GM12878 (cell line): ENCODE measurements around the gene PAIP2. TPM values are rescaled to one million over a fixed set of nuclear protein-coding genes. Genes with fewer than 3 reads are reported as not detected.

ENCODE experiments used
- ATAC-seq: fragments of 200-7000 bp; cut with Tn5 transposase; 3 replicates; pipeline ENCODE4 v1.9.1; 2020; ENCODE audit warnings: mild to moderate bottlenecking, moderate library complexity
- BruUV-seq: library from RNA; stranded (reverse); fragments of 400-500 nt; replicated peaks from 2 replicates; lab custom pipeline; 2021; lab: Mats Ljungman, UMichigan
- CTCF ChIA-PET: fragments of 300-600 bp; sonication (Branson Sonifier 250); formaldehyde crosslinking; extraction: SDS; loops from one replicate; lab custom pipeline; 2021; ENCODE audit warnings: inconsistent platforms; lab: Yijun Ruan, JAX
- POLR2A ChIA-PET: fragments of 350-600 bp; formaldehyde crosslinking; extraction: SDS; loops from one replicate; lab custom pipeline; 2021; ENCODE audit warnings: inconsistent platforms; lab: Charles Lee
- RAD21 ChIA-PET: fragments of 300-600 bp; sonication (Branson Sonifier 250); formaldehyde crosslinking; loops from one replicate; lab custom pipeline; 2023; ENCODE audit warnings: antibody characterized with exemption; ENCODE audit not compliant: unreplicated experiment; lab: Charles Lee
- SMC1A ChIA-PET: fragments of 300-600 bp; sonication (Branson Sonifier 250); formaldehyde crosslinking; loops from one replicate; lab custom pipeline; 2023; ENCODE audit not compliant: unreplicated experiment, uncharacterized antibody; lab: Charles Lee
- DNase-seq: peaks from one replicate; pipeline ENCODE4 v3.0.0-alpha.2; 2011; ENCODE audit warnings: low read depth, low spot score
- FAIRE-seq: peaks from 3 replicates; lab custom pipeline; 2011; peaks lifted over from hg19 to GRCh38; lab: Jason Lieb, UNC
- H2AFZ ChIP-seq: 2 replicates; pipeline ENCODE4 v1.6.0; 2011; ENCODE audit warnings: low read depth, low read length, control low read depth; ENCODE audit not compliant: control insufficient read depth
- H3K27ac ChIP-seq: 2 replicates; pipeline ENCODE4 v1.5.1; 2011; ENCODE audit warnings: control low read depth; ENCODE audit not compliant: control insufficient read depth, insufficient read depth
- H3K27me3 ChIP-seq, 2 experiments: replicated peaks in 1 of 2; 2 replicates each; pipeline versions ENCODE4 v1.6.0 to v1.6.1; 2011; ENCODE audit warnings: low read length in 1 of 2; ENCODE audit not compliant: control insufficient read depth in 2 of 2, insufficient read depth in 2 of 2
- H3K36me3 ChIP-seq, 2 experiments: 2 replicates each; pipeline ENCODE4 v1.5.1; 2011; ENCODE audit warnings: low read length in 1 of 2; ENCODE audit not compliant: control insufficient read depth in 2 of 2, insufficient read depth in 2 of 2
- H3K4me1 ChIP-seq: 2 replicates; pipeline ENCODE4 v1.6.1; 2011; ENCODE audit warnings: mild to moderate bottlenecking, low read length, moderate library complexity, mixed read lengths; ENCODE audit not compliant: control insufficient read depth, insufficient read depth
- H3K4me2 ChIP-seq: 2 replicates; pipeline ENCODE4 v1.6.0; 2011; ENCODE audit warnings: control low read depth; ENCODE audit not compliant: control insufficient read depth, insufficient read depth
- H3K4me3 ChIP-seq: fragments of 200-600 bp; sonication (generic); 2 replicates; pipeline ENCODE4 v1.5.1; 2016
- H3K79me2 ChIP-seq: 2 replicates; pipeline ENCODE4 v1.6.0; 2011; ENCODE audit warnings: low read length; ENCODE audit not compliant: control insufficient read depth, insufficient read depth
- H3K9ac ChIP-seq: 2 replicates; pipeline ENCODE4 v1.8.0; 2011; ENCODE audit warnings: low read length, control low read depth, mixed read lengths; ENCODE audit not compliant: control insufficient read depth, insufficient read depth
- H3K9me3 ChIP-seq: replicated peaks from 3 replicates; pipeline ENCODE4 v1.5.1; 2011; ENCODE audit warnings: mild to moderate bottlenecking, low read length; ENCODE audit not compliant: control insufficient read depth, insufficient read depth
- H4K20me1 ChIP-seq: 2 replicates; pipeline ENCODE4 v1.6.0; 2011; ENCODE audit not compliant: control insufficient read depth, insufficient read depth
- BHLHE40 ChIP-seq, 2 experiments: fragments of 450-650 bp in 1 of 2; IDR thresholded peaks; 2 replicates each; pipeline ENCODE4 v1.6.1; 2011 to 2017; ENCODE audit warnings: low read depth in 2 of 2, borderline replicate concordance in 1 of 2, improper control_type of control experiment in 1 of 2, low read length in 1 of 2, mild to moderate bottlenecking in 1 of 2
- CBFB ChIP-seq: IDR thresholded peaks from 2 replicates; pipeline ENCODE4 v1.6.1; 2016; ENCODE audit warnings: antibody characterized with exemption, low read depth
- CHD4 ChIP-seq: fragments of 200-600 bp; sonication (generic); IDR thresholded peaks from 2 replicates; pipeline ENCODE4 v1.6.1; 2016; ENCODE audit warnings: mild to moderate bottlenecking
- HCFC1 ChIP-seq: fragments of 150-350 bp; IDR thresholded peaks from 2 replicates; pipeline ENCODE4 v1.6.1; 2014; ENCODE audit warnings: low read length
- IRF4 ChIP-seq: IDR thresholded peaks from 2 replicates; pipeline ENCODE4 v1.6.1; 2011; ENCODE audit warnings: low read depth, low read length
- JUNB ChIP-seq: IDR thresholded peaks from 2 replicates; pipeline ENCODE4 v1.6.1; 2016; ENCODE audit warnings: antibody characterized with exemption, mild to moderate bottlenecking
- MEF2B ChIP-seq: fragments of 450-650 bp; IDR thresholded peaks from 2 replicates; pipeline ENCODE4 v1.6.1; 2018; ENCODE audit warnings: mild to moderate bottlenecking, moderate library complexity; ENCODE audit not compliant: partially characterized antibody, poor library complexity, severe bottlenecking
- NBN ChIP-seq: fragments of 450-650 bp; IDR thresholded peaks from 2 replicates; pipeline ENCODE4 v1.6.1; 2016
- NR2C1 ChIP-seq: fragments of 450-650 bp; IDR thresholded peaks from 2 replicates; pipeline ENCODE4 v1.6.1; 2017; ENCODE audit warnings: antibody characterized with exemption, mild to moderate bottlenecking, moderate library complexity
- NRF1 ChIP-seq: conservative IDR thresholded peaks from 2 replicates; pipeline ENCODE4 v1.6.1; 2011; ENCODE audit warnings: mild to moderate bottlenecking, low read depth, low read length, improper control_type of control experiment
- POLR2AphosphoS5 ChIP-seq: IDR thresholded peaks from 2 replicates; pipeline ENCODE4 v1.6.1; 2011; ENCODE audit warnings: mild to moderate bottlenecking, low read length, inconsistent platforms
- POU2F2 ChIP-seq: IDR thresholded peaks from 3 replicates; pipeline ENCODE4 v1.6.1; 2011; ENCODE audit warnings: low read depth, mild to moderate bottlenecking, low read length, borderline replicate concordance
- RAD51 ChIP-seq: fragments of 450-650 bp; IDR thresholded peaks from 2 replicates; pipeline ENCODE4 v1.6.1; 2016; ENCODE audit warnings: moderate library complexity, mild to moderate bottlenecking, inconsistent platforms
- RUNX3 ChIP-seq: IDR thresholded peaks from 2 replicates; pipeline ENCODE4 v1.6.1; 2012; ENCODE audit warnings: low read length, inconsistent platforms
- SRF ChIP-seq, 2 experiments: IDR thresholded peaks; 2 replicates each; pipeline ENCODE4 v1.6.1; 2011; ENCODE audit warnings: low read depth in 2 of 2, low read length in 2 of 2, mild to moderate bottlenecking in 1 of 2, moderate library complexity in 1 of 2
- YBX1 ChIP-seq: fragments of 450-650 bp; IDR thresholded peaks from 2 replicates; pipeline ENCODE4 v1.6.1; 2016; ENCODE audit warnings: antibody characterized with exemption
- YY1 ChIP-seq: IDR thresholded peaks from 2 replicates; pipeline ENCODE4 v1.6.1; 2011; ENCODE audit warnings: low read depth, mild to moderate bottlenecking, low read length
- ZNF274 ChIP-seq: IDR thresholded peaks from one replicate; pipeline ENCODE4 v1.8.0; 2011; ENCODE audit not compliant: insufficient read length, insufficient read depth
- WGBS: methylation state at CpG from one replicate; pipeline ENCODE4 v1.1.6; 2016; ENCODE audit warnings: low lambda C conversion rate; ENCODE audit not compliant: insufficient replicate concordance, insufficient coverage; ENCODE audit errors: missing lambda C conversion rate; 5-methylcytosine and 5-hydroxymethylcytosine counted together
- in situ Hi-C: fragments of 300-500 bp; cut with MboI; formaldehyde crosslinking; loops from 9 replicates; pipeline ENCODE4 v1.14.3; 2018; ENCODE audit warnings: mixed read lengths
- intact Hi-C: fragments of 100-400 bp; cut with micrococcal nuclease; formaldehyde crosslinking; loops from one replicate; pipeline ENCODE4 v1.14.2; 2022; ENCODE audit not compliant: unreplicated experiment
- polyA plus RNA-seq, 11 experiments: library from polyadenylated mRNA; depleted of rRNA in 4 of 11; unstranded in 6 of 11; stranded (reverse) in 5 of 11; fragments of >200 nt; fragmentation: Nextera tagmentation in 4 of 11; fragmentation: Illumina TruSeq in 1 of 11; extraction: Ambion mirVana in 4 of 11; extraction: Trizol in 1 of 11; gene quantifications; 1 replicate in 1 of 11; 2 replicates in 10 of 11; pipeline versions ENCODE4 v1.2.1 to v1.2.3, GENCODE V29; 2011 to 2016; ENCODE audit warnings: inconsistent platforms in 2 of 11, missing spikeins in 2 of 11, low read depth in 1 of 11
- total RNA-seq, 4 experiments: library from RNA; depleted of rRNA in 3 of 4; stranded (reverse); fragments of >200 nt in 3 of 4; fragmentation: Illumina TruSeq in 1 of 4; extraction: Trizol in 1 of 4; gene quantifications; 2 replicates each; pipeline versions ENCODE4 v1.2.1 to v1.2.3, GENCODE V29; 2013 to 2021
- TF ChIP-seq, protein P1 (sequence below): fragments of 450-650 bp; IDR thresholded peaks from 2 replicates; pipeline ENCODE4 v1.6.1; 2016; ENCODE audit warnings: mild to moderate bottlenecking
- TF ChIP-seq, protein P2 (sequence below): IDR thresholded peaks from 2 replicates; pipeline ENCODE4 v1.6.1; 2012; ENCODE audit warnings: low read depth, low read length, improper control_type of control experiment
- TF ChIP-seq, protein P3 (sequence below): fragments of 450-650 bp; IDR thresholded peaks from 2 replicates; pipeline ENCODE4 v1.6.1; 2018; ENCODE audit warnings: borderline replicate concordance, mild to moderate bottlenecking; ENCODE audit not compliant: partially characterized antibody

PAIP2 gene
- total and polyA plus RNA-seq, 10 of the 15 experiments (the other 5 are each of a cell fraction or from before 2014, with no cell fraction given): 49.9 to 154 (median 102) TPM

DNA sequence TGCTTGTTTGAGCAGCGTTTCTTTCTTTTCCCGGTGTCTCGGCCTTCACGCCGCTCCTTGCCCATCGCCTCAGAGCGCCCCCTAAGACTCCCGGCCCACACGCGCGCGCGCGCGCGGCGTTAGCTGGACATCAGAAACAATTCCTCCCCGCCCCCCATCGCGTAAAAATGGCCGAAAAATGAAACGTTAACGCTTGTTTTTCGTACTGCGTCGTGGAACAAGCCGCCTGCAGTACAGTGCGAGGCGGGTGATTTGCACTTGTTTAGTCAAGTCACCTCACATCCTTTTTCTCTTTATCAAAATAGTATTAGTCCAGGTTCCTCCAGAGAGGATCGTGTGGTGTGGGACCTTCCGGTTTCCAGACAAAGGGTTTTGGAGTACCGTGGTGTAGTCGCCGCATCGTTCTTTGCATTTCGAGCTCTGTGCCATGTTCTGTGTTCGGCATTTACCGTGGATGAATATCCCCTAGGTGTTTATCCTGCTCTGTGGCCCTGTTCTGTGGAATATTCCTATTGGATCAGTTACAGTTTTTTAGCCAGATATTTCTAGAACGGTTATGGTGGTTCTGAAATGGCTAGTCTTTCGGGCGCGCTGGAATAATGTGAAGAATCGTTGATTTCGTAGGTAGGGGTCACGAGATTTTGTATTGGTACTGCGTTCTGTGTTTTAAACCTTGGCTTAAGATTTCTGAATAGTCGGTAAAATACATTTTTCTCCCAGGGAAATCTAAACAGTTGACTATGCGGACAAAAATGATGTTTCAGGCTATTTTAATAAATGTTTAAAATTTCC is 47.1 kb upstream of the PAIP2 start:
- no peak for FAIRE-seq
- SMC1A ChIA-PET: interaction anchor here (0.5 to 12.7 kb wide), 7 partner anchors 12 to 127 kb away, joined by 3 to 136 read pairs (median 6); no protein-coding TSS in a partner anchor
- Histone ChIP-seq H3K9me3 (no peaks in the 10 kb centered on the region), H3K4me2 (peak overlapping the region; percentile 93), H3K79me2 (peaks cover 65% of the 10 kb centered on the region), H3K27me3 (no peaks in the 10 kb centered on the region), H3K36me3 (no peaks in the 10 kb centered on the region), H3K4me1 (peaks cover 16% of the 10 kb centered on the region), H4K20me1 (peaks cover 7% of the 10 kb centered on the region), H3K4me3 (peak overlapping the region; percentile 89), H3K27ac (peak overlapping the region; percentile 98), H3K9ac (peak overlapping the region; percentile 99), H2AFZ (no peak overlapping the region; the same call in 1 of the 2 replicates)
- CTCF ChIA-PET: interaction anchor here (0.7 to 3.4 kb wide), 9 partner anchors 9 to 109 kb away, joined by 3 to 31 read pairs (median 5); partner anchors contain the start of gene SPATA24
- in situ Hi-C loops: no loop called here
- no peak for DNase-seq
- RAD21 ChIA-PET: interaction anchor here (0.7 to 4.2 kb wide), 13 partner anchors 10 to 97 kb away, joined by 3 to 31 read pairs (median 4); partner anchors contain the start of genes MZB1 and PAIP2
- POLR2A ChIA-PET: interaction anchor here (0.5 to 7.6 kb wide), 16 partner anchors 8 to 751 kb away, joined by 3 to 61 read pairs (median 6); partner anchors contain the start of genes ETF1, MZB1 and PAIP2
- BruUV-seq: no TSS peak
- under 1% methylated on average over 48 of the region's 48 CpGs for WGBS
- intact Hi-C loops: loop anchor here (2.0 to 5.0 kb wide), 2 partner anchors 20 to 98 kb away; no protein-coding TSS in a partner anchor
- ATAC-seq: peak; percentile 52
- TF ChIP-seq SRF (IDR thresholded peaks at IDR 0.05; ENCODE audit: low read depth in 2 of 2, low read length in 2 of 2) (no peak), RUNX3 (peak; percentile 3), NBN (0 out of 2 replicates have a peak, but pooled peaks have one; percentile 3), POLR2AphosphoS5 (peak; percentile 83), CBFB (peak; percentile 36; the same call in 1 of the 2 replicates), JUNB (no peak), CHD4 (no peak), MEF2B (no peak), IRF4 (no peak), POU2F2 (0 out of 3 replicates have a peak, but pooled peaks have one; percentile 40), HCFC1 (no peak), YY1 (peak; percentile 96), RAD51 (no peak), BHLHE40 (IDR thresholded peaks at IDR 0.05; ENCODE audit: borderline replicate concordance in 1 of 2, low read depth in 2 of 2, low read length in 1 of 2) (no peak), YBX1 (no peak), ZNF274 (no peak), NRF1 (no peak), NR2C1 (no peak)
- TF ChIP-seq, protein P1, sequence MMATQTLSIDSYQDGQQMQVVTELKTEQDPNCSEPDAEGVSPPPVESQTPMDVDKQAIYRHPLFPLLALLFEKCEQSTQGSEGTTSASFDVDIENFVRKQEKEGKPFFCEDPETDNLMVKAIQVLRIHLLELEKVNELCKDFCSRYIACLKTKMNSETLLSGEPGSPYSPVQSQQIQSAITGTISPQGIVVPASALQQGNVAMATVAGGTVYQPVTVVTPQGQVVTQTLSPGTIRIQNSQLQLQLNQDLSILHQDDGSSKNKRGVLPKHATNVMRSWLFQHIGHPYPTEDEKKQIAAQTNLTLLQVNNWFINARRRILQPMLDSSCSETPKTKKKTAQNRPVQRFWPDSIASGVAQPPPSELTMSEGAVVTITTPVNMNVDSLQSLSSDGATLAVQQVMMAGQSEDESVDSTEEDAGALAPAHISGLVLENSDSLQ: no peak
- TF ChIP-seq, protein P2, sequence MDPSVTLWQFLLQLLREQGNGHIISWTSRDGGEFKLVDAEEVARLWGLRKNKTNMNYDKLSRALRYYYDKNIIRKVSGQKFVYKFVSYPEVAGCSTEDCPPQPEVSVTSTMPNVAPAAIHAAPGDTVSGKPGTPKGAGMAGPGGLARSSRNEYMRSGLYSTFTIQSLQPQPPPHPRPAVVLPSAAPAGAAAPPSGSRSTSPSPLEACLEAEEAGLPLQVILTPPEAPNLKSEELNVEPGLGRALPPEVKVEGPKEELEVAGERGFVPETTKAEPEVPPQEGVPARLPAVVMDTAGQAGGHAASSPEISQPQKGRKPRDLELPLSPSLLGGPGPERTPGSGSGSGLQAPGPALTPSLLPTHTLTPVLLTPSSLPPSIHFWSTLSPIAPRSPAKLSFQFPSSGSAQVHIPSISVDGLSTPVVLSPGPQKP: no peak
- TF ChIP-seq, protein P3, sequence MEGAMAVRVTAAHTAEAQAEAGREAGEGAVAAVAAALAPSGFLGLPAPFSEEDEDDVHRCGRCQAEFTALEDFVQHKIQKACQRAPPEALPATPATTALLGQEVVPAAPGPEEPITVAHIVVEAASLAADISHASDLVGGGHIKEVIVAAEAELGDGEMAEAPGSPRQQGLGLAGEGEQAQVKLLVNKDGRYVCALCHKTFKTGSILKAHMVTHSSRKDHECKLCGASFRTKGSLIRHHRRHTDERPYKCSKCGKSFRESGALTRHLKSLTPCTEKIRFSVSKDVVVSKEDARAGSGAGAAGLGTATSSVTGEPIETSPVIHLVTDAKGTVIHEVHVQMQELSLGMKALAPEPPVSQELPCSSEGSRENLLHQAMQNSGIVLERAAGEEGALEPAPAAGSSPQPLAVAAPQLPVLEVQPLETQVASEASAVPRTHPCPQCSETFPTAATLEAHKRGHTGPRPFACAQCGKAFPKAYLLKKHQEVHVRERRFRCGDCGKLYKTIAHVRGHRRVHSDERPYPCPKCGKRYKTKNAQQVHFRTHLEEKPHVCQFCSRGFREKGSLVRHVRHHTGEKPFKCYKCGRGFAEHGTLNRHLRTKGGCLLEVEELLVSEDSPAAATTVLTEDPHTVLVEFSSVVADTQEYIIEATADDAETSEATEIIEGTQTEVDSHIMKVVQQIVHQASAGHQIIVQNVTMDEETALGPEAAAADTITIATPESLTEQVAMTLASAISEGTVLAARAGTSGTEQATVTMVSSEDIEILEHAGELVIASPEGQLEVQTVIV: no peak
